Parathyroid adenoma (tissue), 2 donors: Measurements from ENCODE around the gene AGGF1.
"Not testable (repeated sequence)": the region's sequence is repeated elsewhere in the genome, so short reads cannot be mapped to it uniquely, and the experiment has no call there.

Experiments used
- H2AFZ ChIP-seq: fragments of 300-600 bp; sonication (generic); one replicate; pipeline ENCODE4 v1.7.0; 2017; ENCODE audit warnings: antibody characterized with exemption, mild to moderate bottlenecking
- H3K27ac ChIP-seq: fragments of 300-600 bp; sonication (generic); one replicate; pipeline ENCODE4 v1.7.0; 2017
- H3K27me3 ChIP-seq: fragments of 300-600 bp; sonication (generic); one replicate; pipeline ENCODE4 v1.7.0; 2017; ENCODE audit warnings: low read length; ENCODE audit not compliant: control insufficient read depth, insufficient read depth
- H3K36me3 ChIP-seq: fragments of 300-600 bp; sonication (generic); one replicate; pipeline ENCODE4 v1.7.0; 2017; ENCODE audit warnings: low read length; ENCODE audit not compliant: control insufficient read depth, insufficient read depth
- H3K4me1 ChIP-seq: fragments of 300-600 bp; sonication (generic); one replicate; pipeline ENCODE4 v1.7.0; 2017; ENCODE audit warnings: control low read depth
- H3K4me2 ChIP-seq: fragments of 300-600 bp; sonication (generic); one replicate; pipeline ENCODE4 v1.7.0; 2017; ENCODE audit warnings: low read length
- H3K4me3 ChIP-seq: fragments of 300-600 bp; sonication (generic); one replicate; pipeline ENCODE4 v1.7.0; 2017; ENCODE audit warnings: low read depth, low read length
- H3K79me2 ChIP-seq: fragments of 300-600 bp; sonication (generic); one replicate; pipeline ENCODE4 v1.7.0; 2017; ENCODE audit warnings: control low read depth
- H3K9ac ChIP-seq: fragments of 300-600 bp; sonication (generic); one replicate; pipeline ENCODE4 v1.7.0; 2017; ENCODE audit warnings: mild to moderate bottlenecking
- H3K9me3 ChIP-seq: fragments of 300-600 bp; sonication (generic); one replicate; pipeline ENCODE4 v1.7.0; 2017; ENCODE audit warnings: low read length; ENCODE audit not compliant: control insufficient read depth
- TF ChIP-seq, protein P1 (sequence below): fragments of 300-600 bp; sonication (generic); IDR thresholded peaks from one replicate; pipeline ENCODE4 v1.7.0; 2017; ENCODE audit warnings: antibody characterized with exemption, mild to moderate bottlenecking
- donor health status: primary hyperparathyroidism.

The AGGF1 gene

DNA sequence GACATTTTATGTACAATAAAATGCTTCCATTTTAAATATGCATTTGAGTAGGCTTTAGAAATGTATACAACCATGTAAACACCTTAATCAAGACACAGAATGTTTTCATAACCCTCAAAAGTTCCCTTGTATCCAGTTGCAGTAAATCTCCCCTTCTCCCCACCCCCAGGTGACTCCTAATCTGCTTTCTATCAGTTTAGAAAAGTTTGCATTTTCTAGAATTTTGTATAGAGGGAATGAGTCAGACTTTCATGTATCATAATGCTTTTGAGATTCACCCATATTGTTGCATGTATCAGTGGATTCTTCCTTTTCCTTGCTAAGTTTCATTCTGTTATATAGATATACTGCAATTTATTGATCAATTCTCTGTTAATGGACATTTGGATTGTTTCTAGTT, 74.6 kb downstream of the AGGF1 start:
- TF ChIP-seq, protein P1, sequence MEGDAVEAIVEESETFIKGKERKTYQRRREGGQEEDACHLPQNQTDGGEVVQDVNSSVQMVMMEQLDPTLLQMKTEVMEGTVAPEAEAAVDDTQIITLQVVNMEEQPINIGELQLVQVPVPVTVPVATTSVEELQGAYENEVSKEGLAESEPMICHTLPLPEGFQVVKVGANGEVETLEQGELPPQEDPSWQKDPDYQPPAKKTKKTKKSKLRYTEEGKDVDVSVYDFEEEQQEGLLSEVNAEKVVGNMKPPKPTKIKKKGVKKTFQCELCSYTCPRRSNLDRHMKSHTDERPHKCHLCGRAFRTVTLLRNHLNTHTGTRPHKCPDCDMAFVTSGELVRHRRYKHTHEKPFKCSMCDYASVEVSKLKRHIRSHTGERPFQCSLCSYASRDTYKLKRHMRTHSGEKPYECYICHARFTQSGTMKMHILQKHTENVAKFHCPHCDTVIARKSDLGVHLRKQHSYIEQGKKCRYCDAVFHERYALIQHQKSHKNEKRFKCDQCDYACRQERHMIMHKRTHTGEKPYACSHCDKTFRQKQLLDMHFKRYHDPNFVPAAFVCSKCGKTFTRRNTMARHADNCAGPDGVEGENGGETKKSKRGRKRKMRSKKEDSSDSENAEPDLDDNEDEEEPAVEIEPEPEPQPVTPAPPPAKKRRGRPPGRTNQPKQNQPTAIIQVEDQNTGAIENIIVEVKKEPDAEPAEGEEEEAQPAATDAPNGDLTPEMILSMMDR: no peak
- no peaks in the 10 kb centered on the region for H3K9me3 ChIP-seq
- H2AFZ ChIP-seq: no peak overlapping the region
- H3K27me3 ChIP-seq: no peaks in the 10 kb centered on the region
- H3K79me2 ChIP-seq: no peaks in the 10 kb centered on the region
- H3K9ac ChIP-seq: no peak overlapping the region
- H3K27ac ChIP-seq: no peak overlapping the region
- H3K36me3 ChIP-seq: no peaks in the 10 kb centered on the region
- no peak overlapping the region for H3K4me2 ChIP-seq
- H3K4me1 ChIP-seq: no peaks in the 10 kb centered on the region
- H3K4me3 ChIP-seq: no peak overlapping the region

DNA sequence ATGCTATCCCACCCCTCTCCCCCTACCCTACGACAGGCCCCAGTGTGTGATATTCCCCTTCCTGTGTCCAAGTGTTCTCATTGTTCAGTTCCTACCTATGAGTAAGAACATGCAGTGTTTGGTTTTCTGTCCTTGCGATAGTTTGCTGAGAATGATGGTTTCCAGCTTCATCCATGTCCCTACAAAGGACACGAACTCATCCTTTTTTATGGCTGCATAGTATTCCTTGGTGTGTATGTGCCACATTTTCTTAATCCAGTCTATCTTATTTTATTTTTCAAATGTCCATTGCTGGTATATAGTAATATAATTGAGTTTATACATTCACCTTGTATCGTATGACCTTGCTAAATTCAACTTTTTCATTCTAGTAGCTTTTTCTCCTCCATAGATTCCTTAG, 76.8 kb downstream of the AGGF1 start:
- H3K4me3 ChIP-seq, H3K4me2 ChIP-seq, H3K9me3 ChIP-seq, H3K9ac ChIP-seq, H2AFZ ChIP-seq, H3K36me3 ChIP-seq, H3K27ac ChIP-seq, H3K4me1 ChIP-seq, H3K27me3 ChIP-seq, H3K79me2 ChIP-seq: not testable (repeated sequence)
